ENCODE measurements around the gene ARHGAP10.

GRCh38 chr4:148007792-148008191 is 275.9 kb downstream of the ARHGAP10 start:
- TF ChIP-seq CTCF (IDR thresholded peaks at IDR 0.05) (no peak), POLR2AphosphoS5 (IDR thresholded peaks at IDR 0.05; ENCODE audit: low read depth, low read length) (no peak), TCF7L2 (IDR thresholded peaks at IDR 0.05; ENCODE audit: low read depth, low read length) (no peak)

Measured in Panc1 (cell line).